Measurements from ENCODE around the gene NTHL1.

- TF ChIP-seq CTCF (IDR thresholded peaks at IDR 0.05) (no peak), TCF7L2 (IDR thresholded peaks at IDR 0.05; ENCODE audit: low read depth, low read length) (no peak)
Measured at GRCh38 chr16:2008009-2008526, 39.6 kb downstream of the NTHL1 start.
